ENCODE data around the gene F11R.

GRCh38 chr1:161017756-161018630, 3.0 kb downstream of the F11R start:
- TF ChIP-seq CTCF (tag by site-specific recombination; IDR thresholded peaks at IDR 0.05), result no peak
- no peak for TF ChIP-seq ZNF274 (IDR thresholded peaks at IDR 0.05; ENCODE audit: low read length)
- no peak for TF ChIP-seq ZNF274 (tag by site-specific recombination; IDR thresholded peaks at IDR 0.05; ENCODE audit: borderline replicate concordance)
- no peak for TF ChIP-seq ZNF223 (tag by site-specific recombination; IDR thresholded peaks at IDR 0.05)
- TF ChIP-seq, protein P1, sequence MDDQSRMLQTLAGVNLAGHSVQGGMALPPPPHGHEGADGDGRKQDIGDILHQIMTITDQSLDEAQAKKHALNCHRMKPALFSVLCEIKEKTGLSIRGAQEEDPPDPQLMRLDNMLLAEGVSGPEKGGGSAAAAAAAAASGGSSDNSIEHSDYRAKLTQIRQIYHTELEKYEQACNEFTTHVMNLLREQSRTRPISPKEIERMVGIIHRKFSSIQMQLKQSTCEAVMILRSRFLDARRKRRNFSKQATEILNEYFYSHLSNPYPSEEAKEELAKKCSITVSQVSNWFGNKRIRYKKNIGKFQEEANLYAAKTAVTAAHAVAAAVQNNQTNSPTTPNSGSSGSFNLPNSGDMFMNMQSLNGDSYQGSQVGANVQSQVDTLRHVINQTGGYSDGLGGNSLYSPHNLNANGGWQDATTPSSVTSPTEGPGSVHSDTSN (CRISPR knock-in tag; IDR thresholded peaks at IDR 0.05), result no peak
- no peak for TF ChIP-seq ZNF777 (tag by site-specific recombination; IDR thresholded peaks at IDR 0.05; ENCODE audit: borderline replicate concordance)
- TF ChIP-seq ZBTB7A (tag by site-specific recombination; IDR thresholded peaks at IDR 0.05; ENCODE audit: low read depth), result no peak
- TF ChIP-seq, protein P2, sequence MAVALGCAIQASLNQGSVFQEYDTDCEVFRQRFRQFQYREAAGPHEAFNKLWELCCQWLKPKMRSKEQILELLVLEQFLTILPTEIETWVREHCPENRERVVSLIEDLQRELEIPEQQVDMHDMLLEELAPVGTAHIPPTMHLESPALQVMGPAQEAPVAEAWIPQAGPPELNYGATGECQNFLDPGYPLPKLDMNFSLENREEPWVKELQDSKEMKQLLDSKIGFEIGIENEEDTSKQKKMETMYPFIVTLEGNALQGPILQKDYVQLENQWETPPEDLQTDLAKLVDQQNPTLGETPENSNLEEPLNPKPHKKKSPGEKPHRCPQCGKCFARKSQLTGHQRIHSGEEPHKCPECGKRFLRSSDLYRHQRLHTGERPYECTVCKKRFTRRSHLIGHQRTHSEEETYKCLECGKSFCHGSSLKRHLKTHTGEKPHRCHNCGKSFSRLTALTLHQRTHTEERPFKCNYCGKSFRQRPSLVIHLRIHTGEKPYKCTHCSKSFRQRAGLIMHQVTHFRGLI (tag by site-specific recombination; IDR thresholded peaks at IDR 0.05), result no peak
- TF ChIP-seq, protein P3, sequence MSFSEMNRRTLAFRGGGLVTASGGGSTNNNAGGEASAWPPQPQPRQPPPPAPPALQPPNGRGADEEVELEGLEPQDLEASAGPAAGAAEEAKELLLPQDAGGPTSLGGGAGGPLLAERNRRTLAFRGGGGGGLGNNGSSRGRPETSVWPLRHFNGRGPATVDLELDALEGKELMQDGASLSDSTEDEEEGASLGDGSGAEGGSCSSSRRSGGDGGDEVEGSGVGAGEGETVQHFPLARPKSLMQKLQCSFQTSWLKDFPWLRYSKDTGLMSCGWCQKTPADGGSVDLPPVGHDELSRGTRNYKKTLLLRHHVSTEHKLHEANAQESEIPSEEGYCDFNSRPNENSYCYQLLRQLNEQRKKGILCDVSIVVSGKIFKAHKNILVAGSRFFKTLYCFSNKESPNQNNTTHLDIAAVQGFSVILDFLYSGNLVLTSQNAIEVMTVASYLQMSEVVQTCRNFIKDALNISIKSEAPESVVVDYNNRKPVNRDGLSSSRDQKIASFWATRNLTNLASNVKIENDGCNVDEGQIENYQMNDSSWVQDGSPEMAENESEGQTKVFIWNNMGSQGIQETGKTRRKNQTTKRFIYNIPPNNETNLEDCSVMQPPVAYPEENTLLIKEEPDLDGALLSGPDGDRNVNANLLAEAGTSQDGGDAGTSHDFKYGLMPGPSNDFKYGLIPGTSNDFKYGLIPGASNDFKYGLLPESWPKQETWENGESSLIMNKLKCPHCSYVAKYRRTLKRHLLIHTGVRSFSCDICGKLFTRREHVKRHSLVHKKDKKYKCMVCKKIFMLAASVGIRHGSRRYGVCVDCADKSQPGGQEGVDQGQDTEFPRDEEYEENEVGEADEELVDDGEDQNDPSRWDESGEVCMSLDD (tag by site-specific recombination; IDR thresholded peaks at IDR 0.05), result no peak
- no peak for TF ChIP-seq ZNF292 (tag by site-specific recombination; IDR thresholded peaks at IDR 0.05; ENCODE audit: borderline replicate concordance, low read depth)
- TF ChIP-seq PATZ1 (tag by site-specific recombination; IDR thresholded peaks at IDR 0.05), result no peak
